ENCODE results near the gene PSMD9. TPM values are rescaled to one million over a fixed set of nuclear protein-coding genes. Genes with fewer than 3 reads are reported as not detected.
A peak's percentile ranks its signal among the peaks of the same experiment; 100 is the strongest.

The PSMD9 gene
- total and polyA plus RNA-seq, 2 experiments from 2014 or later = 32.7 to 36.3 TPM

GRCh38 chr12:121942145-121942718 is 53.6 kb downstream of the PSMD9 start (continued):
- TF ChIP-seq ZNF462 (CRISPR knock-in tag; IDR thresholded peaks at IDR 0.05) = no peak
- TF ChIP-seq EZH2 (IDR thresholded peaks at IDR 0.05; ENCODE audit: low read depth, unreplicated experiment) = no peak
- TF ChIP-seq EZH2phosphoT487 (IDR thresholded peaks at IDR 0.05; ENCODE audit: unreplicated experiment) = no peak
- no peak for TF ChIP-seq CREB1 (CRISPR knock-in tag; IDR thresholded peaks at IDR 0.05; ENCODE audit: low read depth)

GRCh38 chr12:121943926-121944325 is 55.3 kb downstream of the PSMD9 start:
- Mint-ChIP-seq H3K27ac (no peak overlapping the region), H3K27me3 (ENCODE audit: insufficient read depth, low read depth, poor library complexity) (no peaks in the 10 kb centered on the region), H3K4me3 (no peak overlapping the region), H3K4me1 (peaks cover 10% of the 10 kb centered on the region; the same call in 2 of the 3 replicates), H3K9me3 (peaks cover 7% of the 10 kb centered on the region; the same call in 1 of the 3 replicates), H3K36me3 (ENCODE audit: low read depth) (no peaks in the 10 kb centered on the region; the same call in 2 of the 3 replicates)
- no peak for DNase-seq (ENCODE audit: low spot score)
- Histone ChIP-seq H3K27ac (ENCODE audit: low read depth) (0 out of 2 replicates have a peak overlapping the region, but pooled peaks have one; percentile 3), H3K27me3 (ENCODE audit: insufficient read depth) (no peaks in the 10 kb centered on the region), H3F3A (replicated peaks; ENCODE audit: low read depth) (no peaks in the 10 kb centered on the region), H3K36me3 (ENCODE audit: insufficient read depth) (no peaks in the 10 kb centered on the region), H3K4me1 (ENCODE audit: insufficient read depth) (peaks cover 11% of the 10 kb centered on the region), H3K4me3 (no peak overlapping the region), H3K4me2 (no peak overlapping the region), H3K79me2 (replicated peaks; ENCODE audit: insufficient read depth) (no peaks in the 10 kb centered on the region), H2AFZ (no peak overlapping the region), H3K9me2 (ENCODE audit: insufficient read depth) (no peaks in the 10 kb centered on the region), H4K20me1 (replicated peaks; ENCODE audit: insufficient read depth) (no peaks in the 10 kb centered on the region)
- TF ChIP-seq CREB1 (CRISPR knock-in tag; IDR thresholded peaks at IDR 0.05; ENCODE audit: low read depth) (no peak), ZNF114 (CRISPR knock-in tag; IDR thresholded peaks at IDR 0.05) (no peak), EZH2phosphoT487 (IDR thresholded peaks at IDR 0.05; ENCODE audit: unreplicated experiment) (no peak), POLR2AphosphoS5 (IDR thresholded peaks at IDR 0.05; ENCODE audit: low read depth) (no peak), JUNB (IDR thresholded peaks at IDR 0.05; ENCODE audit: unreplicated experiment) (no peak), REST (IDR thresholded peaks at IDR 0.05; ENCODE audit: unreplicated experiment) (no peak), NANOG (IDR thresholded peaks at IDR 0.05; ENCODE audit: borderline replicate concordance) (no peak), EZH2 (IDR thresholded peaks at IDR 0.05; ENCODE audit: low read depth, unreplicated experiment) (no peak)
- no peak for ATAC-seq

Data from GM23338 (cell line).